Measurements from ENCODE around the gene HBM. TPM values are rescaled to one million over a fixed set of nuclear protein-coding genes. Genes with fewer than 3 reads are reported as not detected.

HBM gene
- total RNA-seq, 4 donors from 2014 or later, result 3.3 TPM; not detected in 3

GRCh38 chr16:138049-138417 is 27.7 kb upstream of the HBM start:
- peak overlapping the region in 3 of 4 donors; percentile 87 to 92 (median 89) for H3K27ac ChIP-seq
- DNase-seq (ENCODE audit: low spot score in 2 of 2), result no peak
- TF ChIP-seq EP300 (IDR thresholded peaks at IDR 0.05) (no peak), POLR2A (IDR thresholded peaks at IDR 0.05) (no peak), CTCF (IDR thresholded peaks at IDR 0.05) (no peak)

GRCh38 chr16:140175-140857 is 25.5 kb upstream of the HBM start:
- Histone ChIP-seq H3K27me3 (peaks cover 0 to 8% of the 10 kb centered on the region in 2 donors), H3K9me3 (no peaks in the 10 kb centered on the region), H3K4me3 (no peak overlapping the region), H3K4me1 (peaks cover 0 to 31% (median 3%) of the 10 kb centered on the region in 4 donors), H3K36me3 (no peaks in the 10 kb centered on the region), H3K27ac (no peak overlapping the region)
- TF ChIP-seq CTCF (IDR thresholded peaks at IDR 0.05) (no peak), EP300 (IDR thresholded peaks at IDR 0.05) (no peak), POLR2A (IDR thresholded peaks at IDR 0.05) (no peak)
- no peak for DNase-seq (ENCODE audit: low spot score in 2 of 2)
- WGBS, 2 donors, result 67 to 70% methylated on average over 10 of the region's 10 CpGs

More at GRCh38 chr16:138049-138417, 27.7 kb upstream of the HBM start:
- H3K4me3 ChIP-seq, result peak overlapping the region; percentile 77 to 86 (median 83)
- H3K4me1 ChIP-seq, result peaks cover 0 to 34% (median 3%) of the 10 kb centered on the region in 4 donors
- no peaks in the 10 kb centered on the region for H3K9me3 ChIP-seq
- H3K36me3 ChIP-seq, result no peaks in the 10 kb centered on the region
- no peaks in the 10 kb centered on the region for H3K27me3 ChIP-seq
- 0% methylated on average over 10 to 24 of the region's 30 CpGs for WGBS, 2 donors

- no peaks in the 10 kb centered on the region for H3K9me3 ChIP-seq
- peaks cover 0 to 20% (median 2%) of the 10 kb centered on the region in 4 donors for H3K4me1 ChIP-seq
- H3K27ac ChIP-seq, result peak overlapping the region in 1 of 4 donors; percentile 25
- DNase-seq (ENCODE audit: low spot score in 2 of 2), result no peak
- TF ChIP-seq POLR2A (IDR thresholded peaks at IDR 0.05), result no peak
- TF ChIP-seq EP300 (IDR thresholded peaks at IDR 0.05), result no peak
- no peak for TF ChIP-seq CTCF (IDR thresholded peaks at IDR 0.05)
- H3K36me3 ChIP-seq, result no peaks in the 10 kb centered on the region
- peaks cover 0 to 13% of the 10 kb centered on the region in 2 donors for H3K27me3 ChIP-seq
- 41 to 45% methylated on average over 10 to 12 of the region's 12 CpGs for WGBS, 2 donors
- no peak overlapping the region for H3K4me3 ChIP-seq
Measured at GRCh38 chr16:142405-142967, 23.3 kb upstream of the HBM start.

GRCh38 chr16:143047-143446 is 22.7 kb upstream of the HBM start:
- no peak for TF ChIP-seq POLR2A (IDR thresholded peaks at IDR 0.05)
- TF ChIP-seq CTCF (IDR thresholded peaks at IDR 0.05), result no peak
- no peak for TF ChIP-seq EP300 (IDR thresholded peaks at IDR 0.05)
- peaks cover 0 to 13% of the 10 kb centered on the region in 2 donors for H3K27me3 ChIP-seq
- no peaks in the 10 kb centered on the region for H3K9me3 ChIP-seq
- DNase-seq (ENCODE audit: low spot score in 2 of 2), result no peak
- peak overlapping the region in 1 of 4 donors; percentile 25 for H3K27ac ChIP-seq
- 70 to 76% methylated on average over 6 of the region's 6 CpGs for WGBS, 2 donors
- H3K36me3 ChIP-seq, result no peaks in the 10 kb centered on the region
- peaks cover 0 to 16% (median 0%) of the 10 kb centered on the region in 4 donors for H3K4me1 ChIP-seq
- H3K4me3 ChIP-seq, result no peak overlapping the region

- DNase-seq (ENCODE audit: low spot score in 2 of 2), result no peak
Measured at GRCh38 chr16:143456-143855, 22.3 kb upstream of the HBM start.

More at GRCh38 chr16:143456-143855, 22.3 kb upstream of the HBM start:
- TF ChIP-seq EP300 (IDR thresholded peaks at IDR 0.05) (no peak), POLR2A (IDR thresholded peaks at IDR 0.05) (no peak), CTCF (IDR thresholded peaks at IDR 0.05) (no peak)
- H3K27me3 ChIP-seq, result peaks cover 0 to 13% of the 10 kb centered on the region in 2 donors
- H3K4me3 ChIP-seq, result no peak overlapping the region
- H3K27ac ChIP-seq, result no peak overlapping the region
- WGBS, 2 donors, result 50 to 68% methylated on average over 6 of the region's 6 CpGs
- no peaks in the 10 kb centered on the region for H3K36me3 ChIP-seq
- H3K9me3 ChIP-seq, result no peaks in the 10 kb centered on the region
- H3K4me1 ChIP-seq, result peaks cover 0 to 16% (median 0%) of the 10 kb centered on the region in 4 donors

Data from tibial nerve (tissue), 4 donors.